ENCODE measurements around the gene DIAPH2.

Gene DIAPH2

GRCh38 chrX:97211070-97211469 lies 526.4 kb downstream of the DIAPH2 start:
- H3K36me3 ChIP-seq (ENCODE audit: control insufficient read depth, low read length): no peaks in the 10 kb centered on the region
- no peaks in the 10 kb centered on the region for H3K79me2 ChIP-seq (ENCODE audit: control insufficient read depth, low read length)
- no peak overlapping the region for H3K4me3 ChIP-seq (ENCODE audit: low read length)
- no peak for TF ChIP-seq CTCF (IDR thresholded peaks at IDR 0.05; ENCODE audit: low read depth, low read length, poor library complexity, severe bottlenecking)
- no peak for TF ChIP-seq EZH2phosphoT487 (IDR thresholded peaks at IDR 0.05; ENCODE audit: borderline replicate concordance, low read length)
- peaks cover 22% of the 10 kb centered on the region for H3K4me1 ChIP-seq (ENCODE audit: control insufficient read depth, low read length)
- no peaks in the 10 kb centered on the region for H3K9me3 ChIP-seq (ENCODE audit: control insufficient read depth, insufficient read depth, low read length)
- no peaks in the 10 kb centered on the region for H4K20me1 ChIP-seq (ENCODE audit: control insufficient read depth, insufficient read depth, low read depth, low read length)
- no peak overlapping the region for H3K27ac ChIP-seq (ENCODE audit: low read depth, low read length)
- no peak overlapping the region for H3K4me2 ChIP-seq (ENCODE audit: low read length)
- no peaks in the 10 kb centered on the region for H3K9me2 ChIP-seq (replicated peaks; ENCODE audit: control insufficient read depth, low read length)
- no peaks in the 10 kb centered on the region for H3F3A ChIP-seq (ENCODE audit: control insufficient read depth, insufficient read depth)
- H3K27me3 ChIP-seq (ENCODE audit: control insufficient read depth, low read length): no peaks in the 10 kb centered on the region

- Histone ChIP-seq H3K9me2 (replicated peaks; ENCODE audit: control insufficient read depth, low read length) (no peaks in the 10 kb centered on the region), H3K79me2 (ENCODE audit: control insufficient read depth, low read length) (no peaks in the 10 kb centered on the region), H3K27me3 (ENCODE audit: control insufficient read depth, low read length) (no peaks in the 10 kb centered on the region), H3K27ac (ENCODE audit: low read depth, low read length) (no peak overlapping the region), H4K20me1 (ENCODE audit: control insufficient read depth, insufficient read depth, low read depth, low read length) (no peaks in the 10 kb centered on the region), H3K9me3 (ENCODE audit: control insufficient read depth, insufficient read depth, low read length) (no peaks in the 10 kb centered on the region), H3K4me3 (ENCODE audit: low read length) (no peak overlapping the region), H3K4me1 (ENCODE audit: control insufficient read depth, low read length) (peaks cover 22% of the 10 kb centered on the region), H3K36me3 (ENCODE audit: control insufficient read depth, low read length) (no peaks in the 10 kb centered on the region), H3F3A (ENCODE audit: control insufficient read depth, insufficient read depth) (no peaks in the 10 kb centered on the region), H3K4me2 (ENCODE audit: low read length) (no peak overlapping the region)
- TF ChIP-seq EZH2phosphoT487 (IDR thresholded peaks at IDR 0.05; ENCODE audit: borderline replicate concordance, low read length) (no peak), CTCF (IDR thresholded peaks at IDR 0.05; ENCODE audit: low read depth, low read length, poor library complexity, severe bottlenecking) (no peak)
Measured at GRCh38 chrX:97215186-97215585, 530.5 kb downstream of the DIAPH2 start.

- Histone ChIP-seq H3K27ac (ENCODE audit: low read depth, low read length) (no peak overlapping the region), H3K79me2 (ENCODE audit: control insufficient read depth, low read length) (no peaks in the 10 kb centered on the region), H3K4me3 (ENCODE audit: low read length) (no peak overlapping the region), H3K27me3 (ENCODE audit: control insufficient read depth, low read length) (no peaks in the 10 kb centered on the region), H3K9me3 (ENCODE audit: control insufficient read depth, insufficient read depth, low read length) (no peaks in the 10 kb centered on the region), H3K9me2 (replicated peaks; ENCODE audit: control insufficient read depth, low read length) (no peaks in the 10 kb centered on the region), H3K4me2 (ENCODE audit: low read length) (no peak overlapping the region), H3F3A (ENCODE audit: control insufficient read depth, insufficient read depth) (no peaks in the 10 kb centered on the region), H3K4me1 (ENCODE audit: control insufficient read depth, low read length) (peaks cover 5% of the 10 kb centered on the region), H4K20me1 (ENCODE audit: control insufficient read depth, insufficient read depth, low read depth, low read length) (no peaks in the 10 kb centered on the region), H3K36me3 (ENCODE audit: control insufficient read depth, low read length) (no peaks in the 10 kb centered on the region)
- TF ChIP-seq EZH2phosphoT487 (IDR thresholded peaks at IDR 0.05; ENCODE audit: borderline replicate concordance, low read length): no peak
- TF ChIP-seq CTCF (IDR thresholded peaks at IDR 0.05; ENCODE audit: low read depth, low read length, poor library complexity, severe bottlenecking): no peak
Measured at GRCh38 chrX:97224148-97224547, 539.5 kb downstream of the DIAPH2 start.

- H3K27ac ChIP-seq (ENCODE audit: low read depth, low read length): no peak overlapping the region
- no peaks in the 10 kb centered on the region for H4K20me1 ChIP-seq (ENCODE audit: control insufficient read depth, insufficient read depth, low read depth, low read length)
- H3K79me2 ChIP-seq (ENCODE audit: control insufficient read depth, low read length): no peaks in the 10 kb centered on the region
- no peaks in the 10 kb centered on the region for H3K27me3 ChIP-seq (ENCODE audit: control insufficient read depth, low read length)
- no peak overlapping the region for H3K4me2 ChIP-seq (ENCODE audit: low read length)
- no peaks in the 10 kb centered on the region for H3K36me3 ChIP-seq (ENCODE audit: control insufficient read depth, low read length)
- no peaks in the 10 kb centered on the region for H3K9me3 ChIP-seq (ENCODE audit: control insufficient read depth, insufficient read depth, low read length)
- no peak overlapping the region for H3K4me3 ChIP-seq (ENCODE audit: low read length)
- TF ChIP-seq EZH2phosphoT487 (IDR thresholded peaks at IDR 0.05; ENCODE audit: borderline replicate concordance, low read length) (no peak), CTCF (IDR thresholded peaks at IDR 0.05; ENCODE audit: low read depth, low read length, poor library complexity, severe bottlenecking) (no peak)
- peaks cover 1% of the 10 kb centered on the region for H3K4me1 ChIP-seq (ENCODE audit: control insufficient read depth, low read length)
- no peaks in the 10 kb centered on the region for H3K9me2 ChIP-seq (replicated peaks; ENCODE audit: control insufficient read depth, low read length)
- no peaks in the 10 kb centered on the region for H3F3A ChIP-seq (ENCODE audit: control insufficient read depth, insufficient read depth)
Measured at GRCh38 chrX:97229318-97229717, 544.7 kb downstream of the DIAPH2 start.

Data from DOHH2 (cell line).